A204.1 (cell line): ENCODE data around the gene PDX1.

Experiments used
- FAIRE-seq: peaks from 2 replicates; lab custom pipeline; 2012; peaks lifted over from hg19 to GRCh38; lab: Jason Lieb, UNC

PDX1 gene

DNA sequence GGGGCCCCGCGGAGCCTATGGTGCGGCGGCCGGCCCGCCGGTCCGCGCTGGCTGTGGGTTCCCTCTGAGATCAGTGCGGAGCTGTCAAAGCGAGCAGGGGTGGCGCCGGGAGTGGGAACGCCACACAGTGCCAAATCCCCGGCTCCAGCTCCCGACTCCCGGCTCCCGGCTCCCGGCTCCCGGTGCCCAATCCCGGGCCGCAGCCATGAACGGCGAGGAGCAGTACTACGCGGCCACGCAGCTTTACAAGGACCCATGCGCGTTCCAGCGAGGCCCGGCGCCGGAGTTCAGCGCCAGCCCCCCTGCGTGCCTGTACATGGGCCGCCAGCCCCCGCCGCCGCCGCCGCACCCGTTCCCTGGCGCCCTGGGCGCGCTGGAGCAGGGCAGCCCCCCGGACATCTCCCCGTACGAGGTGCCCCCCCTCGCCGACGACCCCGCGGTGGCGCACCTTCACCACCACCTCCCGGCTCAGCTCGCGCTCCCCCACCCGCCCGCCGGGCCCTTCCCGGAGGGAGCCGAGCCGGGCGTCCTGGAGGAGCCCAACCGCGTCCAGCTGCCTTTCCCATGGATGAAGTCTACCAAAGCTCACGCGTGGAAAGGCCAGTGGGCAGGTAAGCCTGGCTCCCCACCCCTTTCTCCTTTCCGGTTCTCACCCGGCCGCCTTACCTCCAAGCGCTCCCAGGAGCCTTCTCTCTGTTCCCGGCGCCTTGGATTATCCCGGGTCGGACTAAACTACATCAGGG lies at the start of gene PDX1:
PDX1 (plus strand) TSS at position 67 of the 743 bp plus-strand sequence; CDS start at position 206, 139 bp downstream.
- FAIRE-seq = no peak

DNA sequence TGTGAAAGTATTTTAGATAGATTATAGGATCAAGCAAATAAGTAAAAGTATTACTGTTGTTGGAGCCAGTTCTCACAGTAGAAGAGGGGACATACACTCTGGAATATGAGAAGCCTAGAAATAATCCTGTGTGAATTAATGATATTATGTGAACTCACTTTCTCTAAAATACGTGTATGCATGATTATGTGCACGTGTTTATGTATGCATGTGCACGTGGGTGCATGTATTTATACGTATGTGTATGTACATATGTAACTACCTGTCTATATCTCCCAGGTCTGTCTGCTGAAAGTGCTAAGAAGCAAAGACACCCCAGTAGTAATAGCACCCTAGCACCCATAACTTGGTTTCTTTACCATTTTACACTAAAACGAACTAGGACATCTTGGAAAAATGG lies 41.5 kb upstream of the PDX1 start:
- FAIRE-seq = no peak

DNA sequence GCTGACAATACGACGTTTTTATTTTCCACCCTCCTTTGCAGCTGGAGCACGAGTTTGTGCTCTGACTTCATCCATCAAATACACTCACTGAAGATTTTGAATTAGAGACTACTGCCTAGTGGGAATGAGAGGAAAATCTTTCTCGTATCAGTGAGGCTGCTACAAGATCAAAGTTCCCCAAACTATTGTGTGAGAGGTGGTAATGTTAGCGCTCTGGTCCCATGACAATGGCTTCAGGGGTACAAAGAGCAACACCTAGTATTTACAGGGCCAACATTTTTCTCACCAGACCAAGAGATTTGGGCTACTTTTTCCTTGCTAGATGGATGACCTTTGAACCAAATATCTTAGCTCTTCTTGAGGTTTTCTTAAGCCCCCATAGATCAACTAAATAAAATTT lies 30.3 kb upstream of the PDX1 start:
- FAIRE-seq = no peak

DNA sequence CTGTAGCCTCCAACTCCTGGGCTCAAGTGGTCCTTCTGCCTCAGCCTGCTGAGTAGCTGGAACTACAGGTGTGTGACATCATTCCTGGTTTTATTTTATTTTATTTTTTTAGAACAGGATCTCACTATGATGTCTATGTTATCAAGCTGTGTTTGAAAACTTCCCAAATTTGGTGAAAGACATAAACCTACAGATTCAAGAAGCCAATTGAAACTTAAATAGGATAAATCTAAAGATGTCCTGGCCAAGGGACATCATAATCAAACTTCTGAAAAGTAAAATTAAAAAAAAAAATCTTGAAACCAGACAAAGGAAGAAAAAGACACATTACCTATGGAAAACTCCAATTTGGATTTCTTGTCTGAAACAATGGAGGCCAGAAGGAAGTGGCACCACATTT lies 23.1 kb upstream of the PDX1 start:
- no peak for FAIRE-seq

DNA sequence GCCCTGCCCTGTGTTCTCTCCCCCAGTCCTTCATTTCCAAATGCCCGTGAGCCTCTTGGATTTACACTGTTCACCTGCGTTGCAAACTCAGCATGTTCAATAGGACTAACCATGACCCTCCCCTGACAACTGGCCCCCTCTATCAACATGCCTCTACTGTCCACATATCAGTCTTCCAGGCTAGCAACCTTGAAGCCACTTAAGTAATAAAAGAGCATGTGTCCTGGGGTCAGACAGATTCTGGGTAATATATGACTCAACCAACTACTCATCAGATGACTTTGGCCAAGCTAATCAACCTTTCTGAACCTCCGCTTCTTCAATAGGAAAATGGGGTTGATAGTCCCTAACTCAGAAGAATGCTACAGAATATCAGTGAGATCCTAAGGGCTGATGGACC lies 15.1 kb upstream of the PDX1 start:
- FAIRE-seq = no peak

DNA sequence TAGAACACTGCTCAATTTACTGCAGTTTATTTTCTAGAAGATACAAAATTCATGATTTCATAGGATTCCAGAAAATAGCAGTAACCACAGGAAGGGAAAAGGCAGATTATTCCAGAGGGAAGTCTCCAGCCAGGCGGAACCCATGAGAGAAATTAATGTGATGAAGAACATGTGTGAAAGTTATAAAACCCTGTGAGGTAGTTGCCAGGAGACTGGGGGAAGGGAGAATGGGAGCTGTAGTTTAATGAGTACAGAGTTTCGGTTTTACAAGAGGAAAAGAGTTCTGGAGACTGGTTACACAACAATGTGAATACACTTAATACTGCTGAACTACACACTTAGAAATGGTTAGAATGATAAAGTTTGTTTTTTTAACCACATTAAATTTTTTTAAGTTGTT lies 14.2 kb upstream of the PDX1 start:
- FAIRE-seq = no peak

DNA sequence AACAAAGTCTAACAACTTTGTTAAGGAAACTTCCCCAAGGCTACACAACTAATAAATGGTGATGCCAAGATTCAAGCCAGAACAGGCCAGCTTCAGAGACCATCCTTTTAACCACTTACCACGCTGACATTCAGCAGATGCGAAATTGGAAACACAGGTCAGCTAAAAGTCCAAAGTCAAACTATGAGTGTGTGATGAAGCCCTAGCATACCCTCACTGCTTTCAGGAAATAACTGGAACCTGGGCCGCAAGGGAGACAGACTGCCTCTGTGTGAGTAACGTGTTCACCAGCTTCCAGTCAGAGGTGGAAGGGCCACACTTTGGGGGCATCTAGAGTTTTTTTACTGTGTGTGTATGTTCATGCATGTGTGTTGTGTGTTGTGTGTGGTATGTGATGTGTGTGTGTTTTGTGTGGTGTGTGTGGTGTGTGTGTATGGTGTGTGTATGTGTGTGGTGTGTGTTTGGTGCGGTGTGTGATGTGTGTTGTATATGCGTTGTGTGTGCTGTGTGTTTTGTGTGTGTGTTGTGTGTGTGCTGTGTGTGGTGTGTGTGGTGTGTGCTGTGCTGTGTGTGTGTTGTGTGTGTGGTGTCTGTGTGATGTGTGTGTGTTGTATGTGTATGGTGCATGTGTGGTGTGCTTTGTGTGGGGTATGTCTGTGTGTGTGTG lies 12.5 kb upstream of the PDX1 start:
- no peak for FAIRE-seq

DNA sequence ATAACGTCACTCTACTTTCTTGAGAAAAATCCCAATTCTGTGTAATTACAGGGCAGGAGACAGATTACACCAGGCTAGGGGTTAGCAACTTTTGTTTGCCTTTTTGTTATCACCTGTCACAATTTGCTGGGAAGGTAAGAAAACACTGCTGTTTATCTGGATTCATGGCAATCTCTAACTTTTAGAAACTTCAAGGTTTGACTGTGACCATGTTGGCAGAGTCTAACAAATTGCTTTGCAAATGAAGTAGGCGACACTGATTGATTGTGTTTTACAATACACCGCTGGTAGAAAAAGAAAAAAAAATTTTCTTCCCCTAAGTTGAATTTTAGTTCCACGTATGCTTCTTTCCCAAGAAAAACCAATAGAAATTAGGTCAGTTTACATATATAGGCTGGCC lies 10.4 kb upstream of the PDX1 start:
- no peak for FAIRE-seq

DNA sequence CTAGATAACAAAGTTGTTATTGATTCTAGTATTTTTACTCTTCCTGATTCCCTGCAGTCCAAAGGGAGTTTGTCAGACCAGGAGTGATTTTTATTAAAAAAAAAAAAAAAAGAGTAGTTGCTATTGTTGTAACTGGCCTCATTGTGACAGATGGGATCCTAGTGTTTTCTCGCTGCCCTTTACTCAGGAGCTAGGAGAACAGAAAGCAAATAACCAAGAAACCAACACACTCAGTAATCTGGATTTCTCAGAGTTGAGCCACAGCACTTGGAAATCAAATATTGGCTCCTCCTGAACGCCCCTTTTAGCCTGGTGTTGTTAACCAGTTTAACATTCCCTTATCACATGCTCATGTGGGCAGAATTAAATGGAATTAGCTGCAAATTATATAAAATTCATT lies 8.3 kb upstream of the PDX1 start:
- no peak for FAIRE-seq

DNA sequence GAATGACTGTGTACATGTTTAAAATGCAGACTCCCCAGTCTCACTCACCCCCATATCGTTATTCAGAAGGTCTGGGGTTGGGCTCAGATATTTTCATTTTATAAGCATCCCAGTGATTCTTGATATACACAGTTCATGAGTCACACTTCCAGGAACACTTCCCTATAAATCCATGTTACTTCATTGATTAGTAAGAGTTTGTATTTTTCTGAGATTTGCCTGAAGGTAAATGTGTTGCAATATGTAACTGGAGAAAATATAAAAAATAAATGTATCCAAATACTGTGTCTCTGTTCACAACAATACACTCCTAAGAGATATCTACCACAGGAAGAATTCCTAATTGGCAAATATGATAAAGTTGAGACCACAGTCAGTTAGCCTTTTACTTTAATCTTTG lies 6.6 kb upstream of the PDX1 start:
- FAIRE-seq = no peak

DNA sequence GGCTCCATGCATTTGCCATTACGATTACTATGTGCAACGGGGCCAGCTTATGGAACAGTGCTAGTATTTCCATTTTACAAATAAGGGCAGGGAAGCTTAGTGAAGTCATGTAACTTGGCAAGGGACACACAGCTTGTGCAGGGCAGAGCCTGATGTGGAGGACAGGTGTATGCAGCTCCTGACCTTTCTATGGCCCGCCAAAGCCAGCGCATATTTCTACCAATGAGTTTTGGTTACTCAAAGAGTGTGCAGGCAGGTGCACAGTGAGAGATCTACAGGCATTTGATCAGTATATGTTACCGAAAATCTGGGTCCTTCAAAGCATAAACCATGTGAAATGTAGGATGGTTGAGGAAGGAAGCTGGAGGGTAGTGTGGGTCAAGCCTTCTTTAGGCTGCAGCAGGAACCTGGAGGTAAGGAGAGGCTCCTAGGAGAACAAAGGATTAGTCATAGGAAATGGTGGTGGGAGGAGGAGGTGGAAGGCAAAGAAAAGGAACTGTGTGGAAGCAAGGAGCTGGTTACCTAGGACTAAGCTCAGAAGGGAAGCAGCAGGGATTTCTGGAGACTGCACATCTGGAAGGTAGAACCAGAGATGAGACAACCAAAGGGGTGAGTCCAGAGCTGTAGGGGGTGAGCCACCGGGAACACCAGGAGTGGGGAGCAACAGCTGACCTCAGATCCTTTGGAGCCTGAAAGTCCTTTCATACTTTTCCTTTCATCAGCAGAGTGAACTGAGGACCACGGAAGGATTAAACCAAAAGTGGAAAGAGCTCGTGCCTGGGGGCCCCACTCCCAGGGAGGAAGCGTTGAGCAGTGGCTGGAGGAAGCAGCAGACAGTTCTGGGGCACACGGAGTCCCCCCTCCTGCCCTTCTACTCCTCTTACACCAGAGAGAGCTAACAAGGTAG lies 4.2 kb upstream of the PDX1 start:
- FAIRE-seq = no peak

DNA sequence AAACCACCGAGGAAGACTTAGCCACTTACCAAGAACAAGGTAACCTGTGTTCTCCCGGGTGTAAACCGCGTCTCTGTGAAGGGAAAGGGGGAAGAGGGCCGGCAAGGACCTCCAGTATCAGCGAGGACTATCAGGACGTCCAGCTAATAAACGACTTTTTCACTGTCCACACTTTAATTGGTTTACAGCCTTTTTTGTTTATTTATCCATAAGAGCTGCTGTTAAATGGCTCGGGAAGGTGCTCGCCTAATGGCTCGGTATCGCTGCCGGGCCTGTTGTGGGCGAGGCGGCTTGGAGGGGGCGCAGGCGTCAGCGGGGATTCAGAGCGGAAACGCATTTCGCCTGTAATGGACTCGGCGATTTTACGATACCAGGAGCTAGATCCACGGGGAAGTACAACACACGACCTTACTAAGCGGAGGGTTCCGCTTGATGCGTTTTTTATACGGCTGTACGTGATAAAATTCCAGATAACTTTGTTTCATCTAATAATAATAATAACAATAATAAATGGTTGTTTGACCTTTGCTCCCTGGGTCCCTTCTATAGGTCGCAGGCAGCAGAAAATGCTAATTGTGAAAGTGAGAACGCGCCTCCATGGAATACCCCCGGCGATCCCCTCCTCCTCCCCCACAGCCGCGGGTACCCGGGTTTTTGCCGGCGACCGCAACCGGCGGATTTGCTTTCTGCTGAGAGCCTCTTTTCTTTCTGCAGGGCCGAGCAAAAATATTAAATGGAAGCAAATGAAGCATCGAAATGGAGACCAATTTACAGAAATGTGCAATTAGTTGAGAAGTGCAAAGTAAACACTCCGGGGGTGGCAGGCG lies 2.5 kb upstream of the PDX1 start:
- no peak for FAIRE-seq

DNA sequence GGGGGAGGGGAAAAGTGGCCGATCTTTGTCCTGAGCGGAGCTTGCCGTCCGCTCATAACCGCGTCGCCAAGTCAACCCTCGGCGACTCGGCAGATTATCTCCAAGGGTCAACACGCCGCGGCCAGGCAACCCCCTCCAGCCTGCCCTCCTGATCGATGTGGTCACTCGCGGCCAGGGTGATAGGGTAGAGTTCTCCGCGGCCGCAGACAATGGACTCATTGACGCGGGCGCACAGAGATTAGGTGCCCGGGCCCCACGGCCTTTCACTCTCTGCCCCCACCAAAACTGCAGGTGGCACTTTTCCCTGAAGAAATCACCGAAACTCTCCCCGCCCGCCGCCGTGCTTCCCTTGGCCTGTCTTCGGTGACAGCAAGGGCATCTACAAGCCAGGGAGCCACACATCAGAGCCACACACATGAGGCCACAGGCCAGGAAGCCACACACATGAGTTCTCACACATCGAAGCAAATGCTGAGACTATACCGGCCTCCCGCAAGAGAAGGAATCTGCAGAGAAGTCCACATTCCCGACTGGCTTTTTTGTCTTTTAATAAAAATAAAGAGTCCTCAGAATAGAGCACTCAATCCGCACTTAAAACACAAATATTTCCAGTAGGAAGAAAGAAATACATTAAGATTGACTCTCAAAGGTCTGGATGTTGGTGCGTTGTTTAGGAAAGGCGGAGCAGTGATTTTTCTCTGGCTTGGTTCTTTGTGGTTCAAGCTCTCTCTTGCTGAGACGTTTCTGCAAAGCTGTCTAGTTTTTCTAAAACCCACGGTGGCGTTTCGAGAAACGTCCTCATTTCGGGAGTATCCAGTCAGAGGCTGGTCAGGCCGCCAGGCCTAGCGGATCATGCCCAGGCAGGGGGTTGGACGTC lies 1.5 kb upstream of the PDX1 start:
- no peak for FAIRE-seq

DNA sequence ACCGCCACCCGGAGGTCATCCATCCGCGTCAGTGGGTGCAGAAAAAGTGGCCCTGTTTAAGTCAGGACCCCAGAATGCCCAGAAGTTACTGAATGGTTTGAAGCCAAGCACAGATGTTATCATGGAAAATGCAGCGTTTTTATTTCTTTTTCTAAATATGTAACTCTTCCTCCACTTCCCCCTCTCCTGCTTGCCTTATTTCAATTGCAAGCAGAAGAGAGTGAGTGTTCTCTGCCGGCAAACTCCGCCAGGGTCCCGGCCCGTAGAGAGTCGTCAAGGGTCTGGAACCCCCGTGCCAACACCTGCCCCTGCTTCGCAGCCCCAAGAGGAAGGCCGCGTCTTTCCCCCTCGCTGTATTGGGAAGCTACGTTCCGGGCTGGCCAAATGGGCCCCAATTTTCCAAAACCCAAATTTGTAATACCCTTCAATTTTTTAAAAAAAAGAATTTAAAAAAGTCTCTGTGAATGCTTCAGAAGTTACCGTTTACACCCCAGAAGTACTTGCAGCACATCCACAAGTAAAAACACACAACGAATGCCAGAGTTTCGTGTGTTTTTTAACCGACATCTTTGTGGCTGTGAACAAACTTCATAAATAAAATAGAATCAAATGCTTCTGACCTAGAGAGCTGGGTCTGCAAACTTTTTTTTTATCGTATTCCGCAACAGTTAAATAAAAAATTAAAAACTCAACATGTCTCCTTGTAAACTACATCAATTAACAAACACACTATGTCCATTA lies 712 bp upstream of the PDX1 start:
- FAIRE-seq = no peak

DNA sequence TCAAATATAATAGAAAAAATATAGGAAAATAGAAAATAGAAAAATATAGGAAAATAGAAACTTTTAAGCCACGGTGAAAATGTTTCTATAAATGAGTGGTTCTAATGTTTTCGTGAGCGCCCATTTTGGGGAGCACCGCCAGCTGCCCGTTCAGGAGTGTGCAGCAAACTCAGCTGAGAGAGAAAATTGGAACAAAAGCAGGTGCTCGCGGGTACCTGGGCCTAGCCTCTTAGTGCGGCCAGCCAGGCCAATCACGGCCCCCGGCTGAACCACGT lies 204 bp upstream of the PDX1 start:
- no peak for FAIRE-seq

DNA sequence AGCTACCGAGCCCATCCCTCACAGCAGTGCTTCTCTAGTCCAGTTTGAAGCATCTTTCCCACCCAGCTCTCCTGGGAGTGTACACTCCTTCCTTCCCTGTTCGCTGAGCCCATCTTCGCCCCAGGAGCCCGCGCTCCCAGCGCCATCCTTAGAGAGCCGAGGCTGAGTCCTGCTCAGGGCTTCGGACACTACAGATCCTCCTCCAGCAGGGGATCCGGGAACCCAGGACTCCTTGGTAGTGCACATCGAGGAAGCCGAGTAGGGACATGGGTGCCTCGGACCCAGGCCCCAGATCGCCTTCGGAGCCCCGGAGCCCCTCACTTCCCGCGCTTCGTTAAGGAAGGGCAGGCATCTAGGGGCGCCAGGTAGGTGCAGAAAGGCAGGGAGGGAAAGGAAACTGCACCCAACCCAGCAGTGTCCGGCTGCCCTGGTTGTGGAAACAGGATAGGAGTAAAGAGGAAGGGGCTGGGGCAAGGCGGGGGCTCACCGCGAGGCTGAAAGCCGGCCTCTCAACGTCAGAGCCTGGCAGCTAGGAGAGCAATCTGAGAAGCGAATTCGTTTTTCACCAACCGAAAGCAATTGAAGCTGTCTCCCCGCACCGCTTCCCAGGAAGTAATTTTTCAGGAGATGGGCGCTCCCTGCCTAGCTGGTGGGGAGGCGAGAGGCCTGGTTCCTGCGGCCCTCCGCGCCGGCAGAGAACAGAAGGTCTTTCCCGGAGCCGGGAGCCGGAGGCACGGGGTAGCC lies 1.0 kb downstream of the PDX1 start:
- FAIRE-seq = no peak

DNA sequence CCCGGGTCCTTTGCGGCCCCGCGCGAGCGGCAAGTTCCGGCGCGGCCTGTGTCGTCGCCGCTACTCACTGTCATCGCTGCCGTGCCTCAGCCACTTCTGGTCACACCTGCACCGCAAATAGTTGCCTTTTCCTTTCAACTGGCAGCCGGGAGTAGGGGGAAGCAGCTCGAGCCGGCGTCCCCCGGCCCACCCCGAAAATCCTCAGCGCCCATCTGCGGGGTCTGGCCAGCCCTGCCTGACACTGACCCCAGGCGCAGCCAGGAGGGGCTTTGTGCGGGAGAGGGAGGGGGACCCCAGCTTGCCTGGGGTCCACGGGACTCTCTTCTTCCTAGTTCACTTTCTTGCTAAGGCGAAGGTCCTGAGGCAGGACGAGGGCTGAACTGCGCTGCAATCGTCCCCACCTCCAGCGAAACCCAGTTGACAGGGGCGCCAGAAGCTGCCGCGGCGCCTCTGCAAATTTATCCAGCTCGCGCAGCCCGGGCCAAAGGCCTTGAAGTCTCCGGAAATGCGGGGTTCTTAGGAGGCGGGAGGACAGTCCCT lies 1.7 kb downstream of the PDX1 start:
- FAIRE-seq = no peak

DNA sequence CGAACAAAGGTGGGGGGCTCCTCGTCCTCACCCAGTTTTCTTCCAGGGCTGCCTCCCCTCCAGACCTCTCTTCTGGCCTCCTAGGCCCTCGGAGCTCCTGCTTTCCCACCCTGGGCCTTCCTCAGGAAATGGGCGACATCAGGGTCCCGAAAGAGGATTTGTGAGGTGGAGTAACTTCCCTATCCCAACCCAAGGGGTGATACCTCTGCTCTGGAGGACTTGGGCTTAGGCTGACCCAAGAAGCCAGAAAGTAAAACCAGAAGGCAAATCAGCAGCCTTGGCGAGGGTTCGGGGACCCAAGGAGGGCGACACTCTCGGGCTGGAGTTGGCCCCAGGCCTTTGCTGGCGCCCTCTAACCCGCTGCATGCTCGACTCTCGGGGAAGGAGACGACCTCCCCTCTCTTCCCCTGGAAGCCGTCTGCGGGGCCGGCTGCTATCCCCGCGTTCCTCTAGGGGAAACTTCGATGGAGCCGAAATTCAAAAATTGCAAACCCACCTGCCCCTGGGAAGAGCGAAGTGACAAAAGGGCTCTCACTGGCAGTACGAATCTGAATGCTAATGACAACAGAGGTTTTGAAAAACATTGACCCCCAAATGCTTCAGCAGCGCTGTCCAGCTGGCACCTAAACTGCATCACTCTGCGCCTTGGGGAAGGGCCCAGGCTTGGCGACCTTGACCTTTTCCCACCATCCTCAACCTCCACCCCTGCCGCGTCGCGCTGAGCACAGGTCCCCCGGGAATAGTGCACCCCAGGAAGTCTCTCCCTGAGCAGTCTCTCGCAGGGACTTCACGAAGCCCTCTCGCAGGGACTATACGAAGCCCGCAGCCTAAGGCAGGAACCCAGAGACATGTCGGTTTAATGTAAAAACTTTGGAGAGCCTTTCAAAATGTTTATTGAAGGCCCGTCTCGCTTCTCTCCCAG lies 2.4 kb downstream of the PDX1 start:
- FAIRE-seq = no peak
